Stimulated activated CD8-positive, alpha-beta memory T cell treated with anti-CD3 and anti-CD28 coated beads, Interleukin-15, amount 100 ng/mL, for 4 hours (primary cell): ENCODE results near the gene ALDH6A1.
A peak's percentile ranks its signal among the peaks of the same experiment; 100 is the strongest.
"Not testable (repeated sequence)": the region's sequence is repeated elsewhere in the genome, so short reads cannot be mapped to it uniquely, and the experiment has no call there.

Source experiments
- DNase-seq, 2 donors: peaks; one replicate each; pipeline ENCODE4 v3.0.0-alpha.2; 2020; ENCODE audit warnings: low read depth in 2 of 2

Gene ALDH6A1

GRCh38 chr14:74084277-74085046 lies at the start of gene ALDH6A1, which contains the start of gene LIN52:
Gene ALDH6A1 (minus strand): TSS chr14:74084453. CDS start chr14:74084394, 59 bp downstream.
Gene LIN52 (plus strand): TSS chr14:74084956. CDS start chr14:74084975, 19 bp downstream.
- DNase-seq, result peak; percentile 100

- no peak for DNase-seq
Observed at GRCh38 chr14:74127634-74128033, 43.4 kb upstream of the ALDH6A1 start.

- no peak for DNase-seq
Observed at GRCh38 chr14:74126315-74127013, 42.2 kb upstream of the ALDH6A1 start.

GRCh38 chr14:74125487-74125886 lies 41.2 kb upstream of the ALDH6A1 start:
- DNase-seq, result not testable (repeated sequence)

- DNase-seq, result not testable (repeated sequence)
Observed at GRCh38 chr14:74111395-74112216, 27.4 kb upstream of the ALDH6A1 start.

- DNase-seq, result no peak
Observed at GRCh38 chr14:74109369-74109768, 25.1 kb upstream of the ALDH6A1 start.

GRCh38 chr14:74105381-74105780 lies 21.1 kb upstream of the ALDH6A1 start:
- DNase-seq, result no peak

GRCh38 chr14:74089251-74090020 lies 5.2 kb upstream of the ALDH6A1 start:
- DNase-seq, result no peak

- DNase-seq, result no peak
Observed at GRCh38 chr14:74085828-74086227, 1.6 kb upstream of the ALDH6A1 start.

- DNase-seq, result peak in 1 of 2 donors; percentile 4
Observed at GRCh38 chr14:74085047-74085637, 889 bp upstream of the ALDH6A1 start.

GRCh38 chr14:74083784-74084276 lies 423 bp downstream of the ALDH6A1 start:
- DNase-seq, result no peak

GRCh38 chr14:74083161-74083560 lies 1.1 kb downstream of the ALDH6A1 start:
- DNase-seq, result no peak

GRCh38 chr14:74081491-74081890 lies 2.8 kb downstream of the ALDH6A1 start:
- DNase-seq, result no peak

GRCh38 chr14:74080820-74081460 lies 3.3 kb downstream of the ALDH6A1 start:
- DNase-seq, result no peak

- no peak for DNase-seq
Observed at GRCh38 chr14:74077401-74077800, 6.9 kb downstream of the ALDH6A1 start.

GRCh38 chr14:74065746-74066575 lies 18.3 kb downstream of the ALDH6A1 start:
- no peak for DNase-seq

GRCh38 chr14:74064883-74065282 lies 19.4 kb downstream of the ALDH6A1 start:
- DNase-seq, result no peak

GRCh38 chr14:74064426-74064825 lies 19.8 kb downstream of the ALDH6A1 start:
- DNase-seq, result no peak

- DNase-seq, result no peak
Observed at GRCh38 chr14:74062809-74063150, 21.5 kb downstream of the ALDH6A1 start.
